Fibroblast of villous mesenchyme (primary cell): ENCODE measurements around the gene CRTC1. TPM values are rescaled to one million over a fixed set of nuclear protein-coding genes. Genes with fewer than 3 reads are reported as not detected.
A peak's percentile ranks its signal among the peaks of the same experiment; 100 is the strongest.
"Not testable (repeated sequence)": the region's sequence is repeated elsewhere in the genome, so short reads cannot be mapped to it uniquely, and the experiment has no call there.

Experiments
- DNase-seq: peaks from one replicate; pipeline ENCODE4 v3.0.0-alpha.2; 2010; ENCODE audit warnings: low read depth
- H3K4me3 ChIP-seq: 2 replicates; pipeline ENCODE4 v1.5.1; 2011; ENCODE audit warnings: low read depth, mild to moderate bottlenecking, low read length
- total RNA-seq: library from RNA; depleted of rRNA; stranded (reverse); fragments of >200 nt; gene quantifications from 2 replicates; pipeline ENCODE4 v1.2.3, GENCODE V29; 2012
- TF ChIP-seq, protein P1 (sequence below): IDR thresholded peaks from 2 replicates; pipeline ENCODE4 v1.5.1; 2012; ENCODE audit warnings: low read depth, mild to moderate bottlenecking, low read length; ENCODE audit not compliant: insufficient read depth

CRTC1 gene
- total RNA-seq, 1 donor = 2.2 TPM

DNA sequence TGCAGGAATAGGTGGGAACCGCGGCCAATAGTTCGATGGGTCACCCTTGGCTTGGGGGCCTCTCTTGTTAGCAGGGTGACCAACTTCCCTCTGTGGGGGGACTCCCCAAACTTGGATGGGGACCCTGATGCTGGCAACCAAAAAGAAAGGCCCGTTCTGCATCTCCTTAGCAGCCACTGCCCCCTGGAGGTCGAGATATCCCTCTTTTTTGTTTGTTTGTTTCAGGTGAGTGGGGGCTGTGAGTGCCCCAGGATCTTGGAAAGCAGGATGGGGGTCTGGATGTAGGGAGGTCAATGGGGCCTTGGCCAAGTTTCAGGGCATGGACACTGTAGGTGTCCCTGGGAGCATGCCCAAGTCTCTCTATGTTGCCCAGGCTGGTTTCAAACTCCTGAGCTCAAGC, 7.7 kb upstream of the CRTC1 start:
- H3K4me3 ChIP-seq = no peak overlapping the region
- TF ChIP-seq, protein P1, sequence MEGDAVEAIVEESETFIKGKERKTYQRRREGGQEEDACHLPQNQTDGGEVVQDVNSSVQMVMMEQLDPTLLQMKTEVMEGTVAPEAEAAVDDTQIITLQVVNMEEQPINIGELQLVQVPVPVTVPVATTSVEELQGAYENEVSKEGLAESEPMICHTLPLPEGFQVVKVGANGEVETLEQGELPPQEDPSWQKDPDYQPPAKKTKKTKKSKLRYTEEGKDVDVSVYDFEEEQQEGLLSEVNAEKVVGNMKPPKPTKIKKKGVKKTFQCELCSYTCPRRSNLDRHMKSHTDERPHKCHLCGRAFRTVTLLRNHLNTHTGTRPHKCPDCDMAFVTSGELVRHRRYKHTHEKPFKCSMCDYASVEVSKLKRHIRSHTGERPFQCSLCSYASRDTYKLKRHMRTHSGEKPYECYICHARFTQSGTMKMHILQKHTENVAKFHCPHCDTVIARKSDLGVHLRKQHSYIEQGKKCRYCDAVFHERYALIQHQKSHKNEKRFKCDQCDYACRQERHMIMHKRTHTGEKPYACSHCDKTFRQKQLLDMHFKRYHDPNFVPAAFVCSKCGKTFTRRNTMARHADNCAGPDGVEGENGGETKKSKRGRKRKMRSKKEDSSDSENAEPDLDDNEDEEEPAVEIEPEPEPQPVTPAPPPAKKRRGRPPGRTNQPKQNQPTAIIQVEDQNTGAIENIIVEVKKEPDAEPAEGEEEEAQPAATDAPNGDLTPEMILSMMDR = peak; percentile 58
- no peak for DNase-seq

DNA sequence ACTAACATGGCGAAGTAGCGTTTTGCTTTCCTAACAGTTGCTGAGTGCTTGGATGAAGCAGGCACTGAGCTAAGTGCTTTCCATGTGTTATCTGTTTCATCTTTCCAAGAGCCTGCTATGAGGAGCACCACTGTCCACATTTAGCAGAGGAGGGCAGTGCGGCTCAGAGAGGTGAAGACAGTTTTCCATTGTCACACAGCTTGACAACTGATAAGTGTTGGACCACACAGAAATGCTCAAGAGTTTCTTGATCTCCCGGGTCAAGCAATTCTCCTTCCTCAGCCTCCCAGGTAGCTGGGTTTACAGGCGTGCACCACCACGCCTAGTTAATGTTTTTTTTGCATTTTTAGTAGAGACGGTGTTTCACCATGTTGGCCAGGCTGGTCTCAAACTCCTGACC, 6.8 kb upstream of the CRTC1 start:
- TF ChIP-seq, protein P1 = no peak
- no peak for DNase-seq

DNA sequence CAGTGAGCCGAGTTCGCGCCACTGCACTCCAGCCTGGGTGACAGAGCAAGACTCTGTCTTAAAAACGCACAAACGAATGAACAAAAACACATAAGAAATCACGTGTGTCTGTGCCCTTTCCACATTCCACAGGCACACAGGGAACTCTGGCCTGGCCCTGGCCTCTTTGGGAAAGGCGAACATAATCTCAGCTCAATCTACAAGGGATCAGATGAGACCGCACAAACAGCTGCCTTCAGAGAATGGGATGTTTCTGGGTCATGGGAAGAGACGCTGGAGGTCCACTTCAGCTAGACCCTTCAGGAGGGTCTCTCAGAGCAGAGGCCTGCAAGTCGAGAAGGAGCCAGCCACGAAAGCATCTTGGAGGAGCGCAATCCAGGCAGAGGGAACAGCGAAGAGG, 6.3 kb upstream of the CRTC1 start:
- DNase-seq = peak; percentile 68
- H3K4me3 ChIP-seq = no peak overlapping the region
- TF ChIP-seq, protein P1 = no peak

More for the DNA sequence above, 6.8 kb upstream of the CRTC1 start:
- H3K4me3 ChIP-seq = no peak overlapping the region

DNA sequence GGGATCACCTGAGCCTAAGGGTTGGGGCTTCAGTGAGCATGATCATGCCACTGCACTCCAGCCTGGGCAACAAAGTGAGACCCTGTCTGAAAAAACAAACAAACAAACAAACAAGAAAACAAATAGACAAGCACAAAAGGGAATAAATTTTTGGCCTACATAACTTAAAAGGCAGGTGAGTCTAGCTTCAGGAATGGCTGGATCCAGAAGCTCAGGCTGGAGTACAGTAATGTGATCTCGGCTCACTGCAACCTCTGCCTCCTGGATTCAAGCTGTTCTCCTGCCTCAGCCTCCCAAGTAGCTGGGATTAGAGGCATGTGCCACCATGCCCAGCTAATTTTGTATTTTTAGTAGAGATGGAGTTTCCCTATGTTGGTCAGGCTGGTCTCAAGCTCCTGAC, 3.3 kb upstream of the CRTC1 start:
- not testable (repeated sequence) for H3K4me3 ChIP-seq, DNase-seq

DNA sequence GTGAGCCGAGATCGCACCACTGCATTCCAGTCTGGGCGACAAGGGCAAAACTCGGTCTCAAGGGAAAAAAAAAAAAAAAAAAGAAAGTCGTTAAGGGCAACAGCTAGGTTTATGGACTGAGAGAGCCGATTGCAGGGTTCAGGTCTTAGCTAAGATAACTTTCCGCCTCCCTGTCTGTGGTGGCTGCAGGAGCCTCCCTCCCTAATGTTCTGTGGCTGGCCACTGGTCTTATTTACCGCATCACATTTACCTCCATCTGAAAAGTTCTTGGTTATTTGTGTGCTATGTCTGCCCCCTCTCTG, 722 bp upstream of the CRTC1 start:
- TF ChIP-seq, protein P1 = no peak
- no peak for DNase-seq
- peak overlapping the region; percentile 56 for H3K4me3 ChIP-seq

DNA sequence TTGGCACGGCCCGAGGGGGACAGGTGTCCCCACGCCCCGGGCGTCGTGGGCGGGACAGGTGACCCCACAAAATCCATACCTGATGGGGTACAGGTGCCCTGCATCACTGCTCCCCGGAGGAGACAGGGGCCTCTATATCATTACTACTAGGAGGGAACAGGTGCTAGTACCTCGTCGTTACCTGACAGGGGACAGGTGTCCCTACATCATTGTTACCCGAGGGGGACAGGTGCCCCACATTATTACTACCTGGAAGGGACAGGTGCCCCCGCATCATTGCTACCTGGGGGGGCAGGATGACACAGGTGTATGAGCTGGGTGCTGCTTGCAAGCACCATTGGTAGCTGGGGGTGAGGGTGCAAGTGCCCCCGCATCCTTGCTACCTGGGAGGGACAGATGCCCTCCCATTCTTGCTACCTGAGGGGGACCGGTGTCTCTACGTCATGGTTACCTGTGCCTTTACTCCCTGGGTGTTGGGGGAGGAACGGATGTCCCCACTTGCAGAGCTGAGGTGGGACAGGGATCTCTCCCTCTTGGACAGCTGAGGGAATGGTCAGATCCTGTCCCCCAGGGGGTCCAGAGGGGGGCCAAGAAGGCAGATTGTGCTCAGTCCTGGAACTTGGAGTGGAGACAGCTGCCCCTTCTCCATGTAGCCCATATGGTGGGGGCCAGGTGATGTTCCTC, 620 bp downstream of the CRTC1 start:
- peak overlapping the region; percentile 70 for H3K4me3 ChIP-seq
- TF ChIP-seq, protein P1 = no peak
- DNase-seq = no peak

DNA sequence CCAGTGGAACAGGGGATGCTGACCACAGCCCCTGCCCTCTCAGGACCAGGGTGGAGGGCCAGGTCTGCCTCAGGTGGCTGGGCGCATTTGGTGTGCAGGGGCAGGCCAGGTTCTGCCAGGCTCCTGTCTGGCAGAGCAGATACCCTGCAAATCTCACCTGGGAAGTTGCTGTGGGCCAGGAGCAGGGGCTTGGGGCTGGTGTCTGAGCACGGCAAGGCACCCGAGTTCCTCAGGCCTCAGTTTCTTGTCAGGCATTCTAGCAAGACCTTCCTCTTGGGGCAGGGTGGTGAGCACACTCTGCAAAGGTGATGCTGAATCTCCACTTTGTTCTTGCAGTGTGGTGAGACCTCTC, 1.1 kb downstream of the CRTC1 start:
- H3K4me3 ChIP-seq = no peak overlapping the region
- TF ChIP-seq, protein P1 = no peak
- DNase-seq = no peak
